Measurements from ENCODE around the gene BDKRB1. TPM values are rescaled to one million over a fixed set of nuclear protein-coding genes. Genes with fewer than 3 reads are reported as not detected.

Gene BDKRB1
- total RNA-seq, 4 donors from 2014 or later: 2.2 to 3.4 (median 2.8) TPM

DNA sequence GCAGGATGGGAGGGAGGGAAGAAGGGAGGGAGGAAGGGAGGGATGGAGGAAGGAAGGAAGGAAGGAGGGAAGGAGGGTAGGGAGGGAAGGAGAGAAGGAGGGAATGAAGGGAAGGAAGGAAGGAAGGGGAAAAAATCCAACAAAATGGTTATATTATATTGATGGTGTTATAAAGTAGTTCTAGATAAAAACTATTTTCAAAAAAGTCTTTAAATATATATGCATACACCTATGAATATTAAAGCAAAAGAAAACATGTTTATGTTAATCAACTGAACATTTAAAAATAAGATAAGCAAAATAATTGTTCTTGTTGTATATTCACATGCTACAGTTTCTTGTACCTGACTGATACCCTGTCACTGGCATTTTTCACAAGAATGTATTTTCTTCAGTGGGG lies 1.9 kb downstream of the BDKRB1 start:
- no peak for DNase-seq
- H3K27ac ChIP-seq: no peak overlapping the region
- no peaks in the 10 kb centered on the region for H3K27me3 ChIP-seq
- no peaks in the 10 kb centered on the region for H3K36me3 ChIP-seq
- peaks cover 0 to 6% (median 0%) of the 10 kb centered on the region in 4 donors for H3K4me1 ChIP-seq
- TF ChIP-seq POLR2A (IDR thresholded peaks at IDR 0.05): no peak
- TF ChIP-seq, protein P1, sequence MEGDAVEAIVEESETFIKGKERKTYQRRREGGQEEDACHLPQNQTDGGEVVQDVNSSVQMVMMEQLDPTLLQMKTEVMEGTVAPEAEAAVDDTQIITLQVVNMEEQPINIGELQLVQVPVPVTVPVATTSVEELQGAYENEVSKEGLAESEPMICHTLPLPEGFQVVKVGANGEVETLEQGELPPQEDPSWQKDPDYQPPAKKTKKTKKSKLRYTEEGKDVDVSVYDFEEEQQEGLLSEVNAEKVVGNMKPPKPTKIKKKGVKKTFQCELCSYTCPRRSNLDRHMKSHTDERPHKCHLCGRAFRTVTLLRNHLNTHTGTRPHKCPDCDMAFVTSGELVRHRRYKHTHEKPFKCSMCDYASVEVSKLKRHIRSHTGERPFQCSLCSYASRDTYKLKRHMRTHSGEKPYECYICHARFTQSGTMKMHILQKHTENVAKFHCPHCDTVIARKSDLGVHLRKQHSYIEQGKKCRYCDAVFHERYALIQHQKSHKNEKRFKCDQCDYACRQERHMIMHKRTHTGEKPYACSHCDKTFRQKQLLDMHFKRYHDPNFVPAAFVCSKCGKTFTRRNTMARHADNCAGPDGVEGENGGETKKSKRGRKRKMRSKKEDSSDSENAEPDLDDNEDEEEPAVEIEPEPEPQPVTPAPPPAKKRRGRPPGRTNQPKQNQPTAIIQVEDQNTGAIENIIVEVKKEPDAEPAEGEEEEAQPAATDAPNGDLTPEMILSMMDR (IDR thresholded peaks at IDR 0.05): no peak
- H3K9me3 ChIP-seq: no peaks in the 10 kb centered on the region
- H3K4me3 ChIP-seq: no peak overlapping the region

DNA sequence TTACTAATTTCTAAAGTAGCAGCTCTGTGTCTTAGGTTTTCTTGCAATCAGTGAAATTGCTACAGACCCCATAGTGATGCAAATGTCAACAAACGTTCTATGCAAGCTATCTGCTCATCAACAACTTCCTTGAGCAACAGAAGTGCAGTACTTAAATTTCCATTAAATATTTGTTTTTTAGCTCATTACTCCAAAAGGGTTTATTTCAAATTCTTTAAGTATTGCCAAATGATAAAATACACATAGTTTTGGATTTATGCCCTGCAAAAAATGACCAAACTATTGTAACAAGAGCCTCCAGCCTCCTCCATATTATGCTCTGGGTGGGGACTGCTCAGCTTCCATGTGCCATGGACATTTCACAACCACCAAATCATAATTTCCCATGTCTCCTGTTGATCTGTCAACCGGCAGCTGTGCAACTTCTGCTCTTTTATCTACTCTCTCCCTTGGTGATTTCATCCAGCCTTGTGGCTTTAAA lies 4.4 kb downstream of the BDKRB1 start:
- no peak overlapping the region for H3K27ac ChIP-seq
- no peaks in the 10 kb centered on the region for H3K36me3 ChIP-seq
- DNase-seq: no peak
- H3K27me3 ChIP-seq: no peaks in the 10 kb centered on the region
- no peak overlapping the region for H3K4me3 ChIP-seq
- H3K4me1 ChIP-seq: peaks cover 0 to 6% (median 0%) of the 10 kb centered on the region in 4 donors
- no peaks in the 10 kb centered on the region for H3K9me3 ChIP-seq
- TF ChIP-seq, protein P1 (IDR thresholded peaks at IDR 0.05): no peak
- no peak for TF ChIP-seq POLR2A (IDR thresholded peaks at IDR 0.05)

DNA sequence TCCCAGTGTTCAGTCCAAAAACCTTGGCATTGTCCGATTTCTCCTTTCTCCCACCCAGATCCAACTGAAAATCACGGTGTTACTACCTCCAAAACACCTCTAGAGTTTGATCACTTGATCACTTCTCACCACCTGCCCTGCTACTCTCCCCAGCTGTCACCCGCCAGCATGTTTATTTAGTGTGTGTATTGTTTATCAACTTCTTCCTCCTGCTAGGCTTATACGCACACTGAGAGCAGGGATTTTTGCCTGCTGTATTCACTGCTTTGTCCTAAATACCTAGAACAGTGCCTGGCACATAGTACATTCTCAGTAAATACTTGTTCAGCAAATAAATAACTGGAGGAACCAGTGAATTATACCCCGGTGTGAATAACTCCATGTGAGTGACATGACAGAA lies 5.0 kb downstream of the BDKRB1 start:
- Histone ChIP-seq H3K27me3 (no peaks in the 10 kb centered on the region), H3K9me3 (no peaks in the 10 kb centered on the region), H3K4me1 (peaks cover 0 to 6% (median 0%) of the 10 kb centered on the region in 4 donors), H3K36me3 (no peaks in the 10 kb centered on the region), H3K4me3 (no peak overlapping the region), H3K27ac (no peak overlapping the region)
- no peak for DNase-seq
- no peak for TF ChIP-seq POLR2A (IDR thresholded peaks at IDR 0.05)
- TF ChIP-seq, protein P1 (IDR thresholded peaks at IDR 0.05): no peak

DNA sequence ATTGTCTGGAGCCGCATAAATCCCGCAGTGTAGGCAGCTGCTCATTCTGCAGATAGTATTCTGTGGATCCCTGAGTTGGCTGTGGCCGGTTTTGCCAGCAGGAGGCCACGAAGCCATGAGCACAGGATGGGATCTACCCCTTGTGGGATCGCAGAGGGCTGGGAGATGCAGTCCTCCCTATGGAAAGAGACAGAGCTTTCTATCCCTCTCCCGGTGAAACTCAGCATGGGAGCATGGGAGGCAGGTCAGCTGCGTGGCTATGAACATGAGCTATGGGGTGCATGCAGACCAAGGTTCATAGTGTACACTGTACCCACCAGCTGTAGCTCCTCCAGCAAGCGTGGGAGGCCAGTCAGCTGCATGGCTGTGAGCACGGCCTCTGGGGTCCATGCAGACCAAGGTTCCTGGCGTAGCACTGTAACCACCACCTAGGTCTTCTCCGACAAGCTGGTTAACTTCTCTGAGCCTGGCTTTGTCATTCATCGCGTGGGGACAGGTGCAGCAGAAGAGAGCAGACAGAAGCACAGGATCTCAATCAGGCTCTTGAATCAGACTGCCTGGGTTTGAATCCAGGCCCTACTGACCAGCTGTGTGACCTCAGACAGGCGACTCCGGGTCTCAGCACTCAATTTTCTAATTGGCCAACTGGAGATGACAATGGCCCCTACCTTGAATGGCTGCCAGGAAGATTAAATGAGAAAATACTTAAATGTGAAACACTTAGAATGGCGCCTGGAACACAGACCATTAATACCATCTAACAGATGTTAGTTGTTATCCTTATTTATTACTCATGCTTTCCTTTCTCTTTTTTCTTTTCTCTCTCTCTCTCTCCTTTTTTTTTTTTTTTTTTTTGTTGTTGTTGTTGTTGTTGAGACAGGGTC lies 6.0 kb downstream of the BDKRB1 start:
- H3K36me3 ChIP-seq: no peaks in the 10 kb centered on the region
- no peak for DNase-seq
- H3K4me1 ChIP-seq: peaks cover 0 to 6% (median 0%) of the 10 kb centered on the region in 4 donors
- no peaks in the 10 kb centered on the region for H3K9me3 ChIP-seq
- no peaks in the 10 kb centered on the region for H3K27me3 ChIP-seq
- H3K4me3 ChIP-seq: no peak overlapping the region
- no peak overlapping the region for H3K27ac ChIP-seq
- no peak for TF ChIP-seq POLR2A (IDR thresholded peaks at IDR 0.05)
- TF ChIP-seq, protein P1 (IDR thresholded peaks at IDR 0.05): no peak

DNA sequence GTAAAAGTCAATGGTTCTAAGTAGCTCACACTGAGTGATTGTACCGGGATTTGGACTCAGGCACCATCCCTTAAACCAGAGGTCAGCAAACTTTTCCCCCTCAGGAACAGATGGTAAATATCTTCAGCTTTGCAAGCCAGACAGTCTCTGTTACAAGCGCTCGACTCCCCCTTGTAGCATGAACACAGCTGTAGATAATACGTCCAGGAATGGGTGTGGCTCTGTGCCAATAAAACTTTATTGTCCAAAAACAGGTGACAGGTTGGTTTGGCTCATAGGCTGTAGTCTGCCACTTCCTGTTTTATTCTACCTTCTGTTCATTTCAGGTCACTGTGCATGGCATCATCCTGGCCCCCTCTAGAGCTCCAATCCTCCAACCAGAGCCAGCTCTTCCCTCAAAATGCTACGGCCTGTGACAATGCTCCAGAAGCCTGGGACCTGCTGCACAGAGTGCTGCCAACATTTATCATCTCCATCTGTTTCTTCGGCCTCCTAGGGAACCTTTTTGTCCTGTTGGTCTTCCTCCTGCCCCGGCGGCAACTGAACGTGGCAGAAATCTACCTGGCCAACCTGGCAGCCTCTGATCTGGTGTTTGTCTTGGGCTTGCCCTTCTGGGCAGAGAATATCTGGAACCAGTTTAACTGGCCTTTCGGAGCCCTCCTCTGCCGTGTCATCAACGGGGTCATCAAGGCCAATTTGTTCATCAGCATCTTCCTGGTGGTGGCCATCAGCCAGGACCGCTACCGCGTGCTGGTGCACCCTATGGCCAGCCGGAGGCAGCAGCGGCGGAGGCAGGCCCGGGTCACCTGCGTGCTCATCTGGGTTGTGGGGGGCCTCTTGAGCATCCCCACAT lies 7.6 kb downstream of the BDKRB1 start:
- H3K27ac ChIP-seq: peak overlapping the region in 1 of 4 donors; percentile 58
- no peaks in the 10 kb centered on the region for H3K9me3 ChIP-seq
- no peaks in the 10 kb centered on the region for H3K27me3 ChIP-seq
- TF ChIP-seq, protein P1 (IDR thresholded peaks at IDR 0.05): no peak
- TF ChIP-seq POLR2A (IDR thresholded peaks at IDR 0.05): no peak
- no peak for DNase-seq
- no peaks in the 10 kb centered on the region for H3K36me3 ChIP-seq
- H3K4me3 ChIP-seq: no peak overlapping the region
- peaks cover 0 to 6% (median 0%) of the 10 kb centered on the region in 4 donors for H3K4me1 ChIP-seq

All from Peyer's patch (tissue), 4 donors.